HG03469 (cell line): ENCODE measurements around the gene LRRC37A2.
"Not testable (repeated sequence)": the region's sequence is repeated elsewhere in the genome, so short reads cannot be mapped to it uniquely, and the experiment has no call there.

Experiments used
- ATAC-seq: cut with Tn5 transposase; IDR thresholded peaks from one replicate; pipeline ENCODE4 v1.9.1; 2021; ENCODE audit warnings: mild to moderate bottlenecking, moderate library complexity, moderate number of reproducible peaks; ENCODE audit not compliant: unreplicated experiment

LRRC37A2 gene

DNA sequence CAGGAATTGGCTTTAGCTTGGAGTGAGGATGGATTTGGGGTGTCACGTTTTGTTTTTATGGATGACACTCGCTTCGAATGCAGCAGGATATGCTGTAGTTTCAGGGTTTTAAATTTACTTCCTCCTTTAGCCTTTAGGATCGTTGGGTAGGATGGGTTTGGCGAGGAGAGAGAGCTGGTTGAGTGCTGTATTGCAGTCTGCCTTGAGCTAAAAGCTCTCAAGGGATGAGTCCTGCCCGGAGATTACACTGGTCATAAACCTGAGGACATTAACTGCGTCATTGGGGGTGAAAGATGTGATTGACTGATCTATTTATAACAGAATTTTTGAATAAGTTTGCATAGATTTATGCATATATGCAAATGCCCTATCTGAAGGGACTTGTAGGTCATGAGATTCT is 79.1 kb downstream of the LRRC37A2 start:
- ATAC-seq = not testable (repeated sequence)

DNA sequence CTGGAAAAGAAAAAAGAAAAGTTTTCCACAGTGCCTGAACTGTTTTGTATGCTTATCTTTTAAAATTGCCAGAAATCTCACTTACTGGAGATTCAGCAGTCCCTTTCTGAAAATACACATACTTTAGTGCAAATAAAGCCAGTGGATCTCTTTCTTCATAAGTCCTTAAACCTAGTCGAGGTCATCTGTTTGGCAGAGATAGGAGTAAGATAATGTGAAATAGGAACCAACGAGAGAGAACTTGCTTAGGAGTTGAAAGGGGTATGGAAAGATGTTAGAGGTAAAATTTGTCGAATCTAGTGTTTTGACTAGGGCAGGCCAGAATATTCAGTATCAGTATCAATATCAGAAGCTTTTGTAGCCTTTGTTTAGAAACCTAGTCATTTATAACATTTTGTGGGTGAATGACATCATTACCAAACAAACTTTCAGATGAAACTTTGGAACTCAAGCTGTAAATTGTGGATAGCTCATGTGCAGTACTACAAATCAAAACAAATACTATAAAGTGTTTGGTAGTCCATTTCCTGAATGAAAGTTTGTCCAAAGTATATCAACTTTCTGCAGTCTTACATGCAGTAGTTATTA is 86.2 kb downstream of the LRRC37A2 start:
- ATAC-seq = peak; percentile 48

DNA sequence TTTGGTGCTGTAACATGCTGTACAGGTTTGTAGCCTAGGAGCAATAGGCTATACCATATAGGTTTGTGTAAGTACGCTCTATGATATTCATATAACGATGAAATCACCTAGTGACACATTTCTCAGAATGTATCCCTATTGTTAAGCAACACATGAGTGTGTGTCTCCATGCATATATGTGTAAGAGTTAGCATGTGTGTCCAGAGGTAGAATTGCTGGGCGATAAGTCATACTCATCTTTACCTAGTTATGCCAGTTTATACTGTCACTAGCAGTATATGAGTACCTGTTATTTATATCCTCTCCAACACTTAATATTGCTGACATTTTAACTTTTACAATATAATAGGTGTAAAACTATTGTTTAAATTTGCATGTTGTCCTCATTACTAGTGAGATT is 88.5 kb downstream of the LRRC37A2 start:
- not testable (repeated sequence) for ATAC-seq

DNA sequence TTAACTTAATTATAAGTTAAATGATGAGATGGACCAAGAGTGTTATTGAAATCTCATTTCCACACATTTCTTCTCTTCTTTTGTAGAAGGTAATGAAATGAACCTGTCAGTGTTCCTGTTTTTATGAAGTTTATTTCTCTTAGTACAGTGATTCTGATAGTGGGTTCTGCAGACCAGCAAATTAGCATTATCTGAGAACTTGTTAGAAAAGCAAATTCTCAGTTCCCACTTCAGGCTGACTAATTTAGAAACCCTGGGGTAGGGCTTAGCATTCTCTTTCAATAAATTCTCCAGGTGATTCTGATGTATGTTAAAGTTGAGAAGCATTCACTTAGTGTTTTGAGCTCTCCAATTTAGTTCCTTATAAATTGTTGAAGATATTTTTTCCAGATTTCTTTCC is 90.9 kb downstream of the LRRC37A2 start:
- peak; percentile 59 for ATAC-seq
